SK-N-MC (cell line): ENCODE measurements around the gene STMN1.

ENCODE experiments used
- DNase-seq: peaks from one replicate; pipeline ENCODE4 v3.0.0-alpha.2; 2011; ENCODE audit warnings: low read depth, low spot score
- H3K27ac ChIP-seq: fragments of 200-600 bp; sonication (generic); 2 replicates; pipeline ENCODE4 v1.5.1; 2016; ENCODE audit warnings: mixed run types
- H3K36me3 ChIP-seq: fragments of 200-600 bp; sonication (generic); 2 replicates; pipeline ENCODE4 v1.6.1; 2017; ENCODE audit warnings: antibody characterized with exemption, low read length, mixed read lengths; ENCODE audit not compliant: insufficient read depth
- H3K4me3 ChIP-seq: fragments of 200-600 bp; sonication (generic); 2 replicates; pipeline ENCODE4 v1.5.1; 2016
- H3K9ac ChIP-seq: fragments of 200-600 bp; sonication (generic); 2 replicates; pipeline ENCODE4 v1.8.0; 2017; ENCODE audit warnings: mixed run types, mixed read lengths; ENCODE audit not compliant: insufficient read length
- H3K9me3 ChIP-seq: fragments of 200-600 bp; sonication (generic); 2 replicates; pipeline ENCODE4 v1.6.1; 2017; ENCODE audit warnings: low read depth, mild to moderate bottlenecking, antibody characterized with exemption, low read length, moderate library complexity, mixed read lengths
- EZH2 ChIP-seq: fragments of 200-600 bp; sonication (generic); IDR thresholded peaks from one replicate; pipeline ENCODE4 v1.6.1; 2017; ENCODE audit warnings: antibody characterized with exemption
- FOXP2 ChIP-seq: optimal IDR thresholded peaks from 2 replicates; pipeline ENCODE3; 2011; ENCODE audit warnings: mild to moderate bottlenecking, moderate library complexity; ENCODE audit not compliant: insufficient read depth; ENCODE audit errors: extremely low read length, control extremely low read depth
- POLR2AphosphoS5 ChIP-seq: IDR thresholded peaks from 2 replicates; pipeline ENCODE4 v1.6.1; 2012; ENCODE audit warnings: mild to moderate bottlenecking, low read depth, low read length, borderline replicate concordance

STMN1 gene

GRCh38 chr1:25891606-25892005 lies 14.6 kb downstream of the STMN1 start:
- TF ChIP-seq POLR2AphosphoS5 = no peak
- TF ChIP-seq EZH2 = no peak
- no peak for TF ChIP-seq FOXP2
- H3K9ac ChIP-seq = no peak overlapping the region
- no peak overlapping the region for H3K4me3 ChIP-seq
- H3K9me3 ChIP-seq = no peaks in the 10 kb centered on the region
- peak overlapping the region; percentile 94 for H3K27ac ChIP-seq
- H3K36me3 ChIP-seq = peaks cover 18% of the 10 kb centered on the region; the same call in 1 of the 2 replicates
- no peak for DNase-seq

GRCh38 chr1:25890239-25891034 lies 15.8 kb downstream of the STMN1 start:
- TF ChIP-seq EZH2 = no peak
- TF ChIP-seq POLR2AphosphoS5 = no peak
- TF ChIP-seq FOXP2 = no peak
- H3K4me3 ChIP-seq = no peak overlapping the region
- no peaks in the 10 kb centered on the region for H3K9me3 ChIP-seq
- no peak overlapping the region for H3K9ac ChIP-seq
- peaks cover 13% of the 10 kb centered on the region; the same call in 1 of the 2 replicates for H3K36me3 ChIP-seq
- no peak overlapping the region for H3K27ac ChIP-seq
- DNase-seq = no peak

- no peaks in the 10 kb centered on the region for H3K9me3 ChIP-seq
- no peak overlapping the region for H3K4me3 ChIP-seq
- H3K27ac ChIP-seq = no peak overlapping the region
- no peak overlapping the region for H3K9ac ChIP-seq
- H3K36me3 ChIP-seq = peaks cover 13% of the 10 kb centered on the region; the same call in 1 of the 2 replicates
- no peak for DNase-seq
- TF ChIP-seq EZH2 (no peak), FOXP2 (no peak), POLR2AphosphoS5 (no peak)
These were observed 16.7 kb downstream of the STMN1 start for GRCh38 chr1:25889470-25889869.

- Histone ChIP-seq H3K27ac (no peak overlapping the region), H3K9ac (no peak overlapping the region), H3K9me3 (no peaks in the 10 kb centered on the region), H3K36me3 (peaks cover 7% of the 10 kb centered on the region; the same call in 1 of the 2 replicates), H3K4me3 (no peak overlapping the region)
- no peak for TF ChIP-seq FOXP2
- TF ChIP-seq POLR2AphosphoS5 = no peak
- no peak for TF ChIP-seq EZH2
- no peak for DNase-seq
These were observed 17.7 kb downstream of the STMN1 start for GRCh38 chr1:25888426-25888987.

- DNase-seq = no peak
- no peak overlapping the region for H3K4me3 ChIP-seq
- H3K27ac ChIP-seq = no peak overlapping the region
- H3K9me3 ChIP-seq = no peaks in the 10 kb centered on the region
- TF ChIP-seq FOXP2 (no peak), POLR2AphosphoS5 (no peak), EZH2 (no peak)
- no peak overlapping the region for H3K9ac ChIP-seq
- H3K36me3 ChIP-seq = peaks cover 4% of the 10 kb centered on the region; the same call in 1 of the 2 replicates
These were observed 20.6 kb downstream of the STMN1 start for GRCh38 chr1:25885602-25886001.

- H3K9ac ChIP-seq = no peak overlapping the region
These were observed 25.0 kb downstream of the STMN1 start for GRCh38 chr1:25881266-25881665.

GRCh38 chr1:25880518-25880917 lies 25.7 kb downstream of the STMN1 start:
- no peak for DNase-seq
- Histone ChIP-seq H3K27ac (no peak overlapping the region), H3K36me3 (no peaks in the 10 kb centered on the region), H3K4me3 (no peak overlapping the region), H3K9ac (no peak overlapping the region), H3K9me3 (no peaks in the 10 kb centered on the region)
- TF ChIP-seq POLR2AphosphoS5 (no peak), EZH2 (no peak), FOXP2 (no peak)

More at GRCh38 chr1:25881266-25881665, 25.0 kb downstream of the STMN1 start:
- Histone ChIP-seq H3K4me3 (no peak overlapping the region), H3K27ac (no peak overlapping the region), H3K9me3 (no peaks in the 10 kb centered on the region), H3K36me3 (no peaks in the 10 kb centered on the region)
- TF ChIP-seq FOXP2 (no peak), EZH2 (no peak), POLR2AphosphoS5 (no peak)
- no peak for DNase-seq

GRCh38 chr1:25879675-25880074 lies 26.5 kb downstream of the STMN1 start:
- DNase-seq = no peak
- no peak for TF ChIP-seq FOXP2
- no peak for TF ChIP-seq EZH2
- no peak for TF ChIP-seq POLR2AphosphoS5
- no peaks in the 10 kb centered on the region for H3K36me3 ChIP-seq

More at GRCh38 chr1:25879675-25880074, 26.5 kb downstream of the STMN1 start:
- H3K27ac ChIP-seq = no peak overlapping the region
- no peak overlapping the region for H3K4me3 ChIP-seq
- no peaks in the 10 kb centered on the region for H3K9me3 ChIP-seq
- H3K9ac ChIP-seq = no peak overlapping the region
